BJ (cell line): ENCODE data around the gene TRIM54. TPM values are rescaled to one million over a fixed set of nuclear protein-coding genes. Genes with fewer than 3 reads are reported as not detected.
"Not testable (repeated sequence)": the region's sequence is repeated elsewhere in the genome, so short reads cannot be mapped to it uniquely, and the experiment has no call there.

Experiments
- CTCF ChIA-PET: fragments of 350-600 bp; formaldehyde crosslinking; extraction: SDS; loops from one replicate; lab custom pipeline; 2021; ENCODE audit warnings: antibody characterized with exemption, inconsistent platforms; lab: Yijun Ruan, JAX
- POLR2A ChIA-PET: fragments of 300-600 bp; sonication (Branson Sonifier 250); formaldehyde crosslinking; extraction: SDS; loops from one replicate; lab custom pipeline; 2021; ENCODE audit warnings: antibody characterized with exemption; lab: Charles Lee
- DNase-seq: peaks from one replicate; pipeline ENCODE4 v3.0.0-alpha.2; 2011; ENCODE audit warnings: low read depth
- H3K27me3 ChIP-seq: 2 replicates; pipeline ENCODE4 v1.6.0; 2011; ENCODE audit warnings: low read length; ENCODE audit not compliant: control insufficient read depth, insufficient read depth
- H3K36me3 ChIP-seq: 2 replicates; pipeline ENCODE4 v1.5.1; 2011; ENCODE audit warnings: low read length; ENCODE audit not compliant: control insufficient read depth, insufficient read depth
- H3K4me3 ChIP-seq: 2 replicates; pipeline ENCODE4 v1.5.1; 2011; ENCODE audit warnings: low read depth, mild to moderate bottlenecking, control low read depth, low read length
- CTCF ChIP-seq: IDR thresholded peaks from 2 replicates; pipeline ENCODE4 v1.5.1; 2011; ENCODE audit warnings: low read depth, mild to moderate bottlenecking, control low read depth, inconsistent platforms, low read length, moderate library complexity; ENCODE audit not compliant: insufficient read depth
- polyA plus RNA-seq: library from polyadenylated mRNA; depleted of rRNA; stranded (reverse); fragments of >200 nt; gene quantifications from 2 replicates; pipeline ENCODE4 v1.2.3, GENCODE V29; 2011

Gene TRIM54
- polyA plus RNA-seq, 1 experiment, result not detected

DNA sequence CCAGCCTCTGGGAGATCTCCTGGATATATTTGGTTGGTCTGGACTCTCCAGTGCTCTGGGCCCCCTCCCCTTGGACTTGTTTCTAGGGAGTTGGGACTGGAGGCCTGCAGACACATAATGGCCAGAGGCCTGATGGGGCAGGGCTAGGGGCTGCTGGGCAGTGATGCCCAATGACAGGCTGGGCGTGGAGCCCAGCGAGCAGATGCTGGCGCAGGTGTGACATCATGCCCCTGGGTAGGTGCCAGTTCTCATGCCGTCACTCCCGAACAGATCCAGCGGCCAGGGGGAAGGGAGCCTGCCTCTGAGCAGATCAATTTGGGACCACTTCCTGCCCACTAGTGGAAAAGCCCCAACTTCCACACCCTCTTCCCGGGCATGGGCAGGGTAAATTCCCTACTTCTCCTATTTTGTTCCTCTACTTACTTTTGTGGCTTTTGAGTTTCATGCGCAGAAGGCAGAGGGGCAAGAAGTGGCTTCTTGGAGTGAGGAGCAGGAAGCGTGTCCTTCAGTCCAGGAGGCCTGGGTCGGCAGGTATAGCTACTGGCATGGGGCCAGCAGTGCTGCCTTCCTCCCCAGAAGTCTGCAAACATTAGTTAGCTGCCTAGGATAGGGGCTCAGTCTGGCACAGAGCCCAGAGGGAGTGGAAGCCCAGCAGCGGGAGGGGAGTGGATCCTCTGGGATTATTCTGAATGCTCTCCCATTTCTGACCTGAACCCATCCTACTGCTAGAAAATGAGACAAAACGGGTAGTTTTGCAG, 34.6 kb downstream of the TRIM54 start:
- Histone ChIP-seq H3K36me3 (peaks cover 6% of the 10 kb centered on the region), H3K27me3 (no peaks in the 10 kb centered on the region), H3K4me3 (no peak overlapping the region)
- ChIA-PET POLR2A (no interaction called here), CTCF (interaction anchor here (0.8 to 1.1 kb wide), 2 partner anchors 15 to 37 kb away, joined by 4 read pairs; no protein-coding TSS in a partner anchor)
- no peak for TF ChIP-seq CTCF
- DNase-seq, result no peak

GRCh38 chr2:27319839-27320238, 37.6 kb downstream of the TRIM54 start:
- CTCF ChIA-PET, result interaction anchor here (1.4 to 6.1 kb wide), 3 partner anchors 16 to 128 kb away, joined by 3 to 34 read pairs (median 5); partner anchors contain the start of gene EIF2B4
- H3K4me3 ChIP-seq, POLR2A ChIA-PET, H3K27me3 ChIP-seq, DNase-seq, H3K36me3 ChIP-seq: not testable (repeated sequence)

DNA sequence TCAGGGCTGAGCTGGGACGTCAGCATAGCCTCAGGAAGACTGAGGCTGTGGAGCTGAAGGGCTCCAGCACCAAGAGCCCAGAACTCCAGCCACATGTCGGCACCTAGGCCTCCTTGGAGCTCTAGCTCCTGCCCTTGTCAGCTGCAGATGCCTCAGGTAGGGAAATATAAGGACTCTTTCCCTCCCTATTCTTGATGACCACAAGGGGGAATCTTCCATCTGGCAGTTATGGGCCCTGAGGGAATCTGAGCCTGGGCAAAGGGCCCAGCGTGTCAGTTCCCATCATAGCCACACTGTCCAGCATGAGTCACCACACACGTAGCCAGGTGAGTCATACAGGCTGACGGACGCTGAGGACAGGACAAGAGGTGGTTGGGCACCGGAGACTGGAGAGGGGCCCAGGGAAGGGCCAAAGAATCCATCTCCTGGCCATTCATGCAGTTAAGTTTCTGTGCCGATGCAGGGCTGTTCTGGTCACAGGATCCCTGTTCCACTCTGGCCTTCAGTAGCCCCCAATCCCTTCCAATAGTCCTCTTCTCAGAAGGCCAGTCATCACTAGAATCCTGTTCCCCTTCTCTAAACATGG, 38.8 kb downstream of the TRIM54 start:
- ChIA-PET POLR2A (no interaction called here), CTCF (interaction anchor here (0.7 to 6.1 kb wide), 5 partner anchors 9 to 129 kb away, joined by 3 to 34 read pairs (median 4); partner anchors contain the start of gene EIF2B4)
- peak; percentile 79 for TF ChIP-seq CTCF
- peak; percentile 95 for DNase-seq
- no peaks in the 10 kb centered on the region for H3K27me3 ChIP-seq
- peaks cover 6% of the 10 kb centered on the region for H3K36me3 ChIP-seq
- no peak overlapping the region for H3K4me3 ChIP-seq

- TF ChIP-seq CTCF, result no peak
- Histone ChIP-seq H3K36me3 (peaks cover 5% of the 10 kb centered on the region), H3K4me3 (peak overlapping the region; percentile 67), H3K27me3 (no peaks in the 10 kb centered on the region)
- DNase-seq, result no peak
- CTCF ChIA-PET, result interaction anchor here (0.5 to 6.1 kb wide), 4 partner anchors 19 to 58 kb away, joined by 3 to 34 read pairs (median 4); partner anchors contain the start of gene ZNF513
- POLR2A ChIA-PET, result no interaction called here
Measured at GRCh38 chr2:27322301-27322765, 40.1 kb downstream of the TRIM54 start.

DNA sequence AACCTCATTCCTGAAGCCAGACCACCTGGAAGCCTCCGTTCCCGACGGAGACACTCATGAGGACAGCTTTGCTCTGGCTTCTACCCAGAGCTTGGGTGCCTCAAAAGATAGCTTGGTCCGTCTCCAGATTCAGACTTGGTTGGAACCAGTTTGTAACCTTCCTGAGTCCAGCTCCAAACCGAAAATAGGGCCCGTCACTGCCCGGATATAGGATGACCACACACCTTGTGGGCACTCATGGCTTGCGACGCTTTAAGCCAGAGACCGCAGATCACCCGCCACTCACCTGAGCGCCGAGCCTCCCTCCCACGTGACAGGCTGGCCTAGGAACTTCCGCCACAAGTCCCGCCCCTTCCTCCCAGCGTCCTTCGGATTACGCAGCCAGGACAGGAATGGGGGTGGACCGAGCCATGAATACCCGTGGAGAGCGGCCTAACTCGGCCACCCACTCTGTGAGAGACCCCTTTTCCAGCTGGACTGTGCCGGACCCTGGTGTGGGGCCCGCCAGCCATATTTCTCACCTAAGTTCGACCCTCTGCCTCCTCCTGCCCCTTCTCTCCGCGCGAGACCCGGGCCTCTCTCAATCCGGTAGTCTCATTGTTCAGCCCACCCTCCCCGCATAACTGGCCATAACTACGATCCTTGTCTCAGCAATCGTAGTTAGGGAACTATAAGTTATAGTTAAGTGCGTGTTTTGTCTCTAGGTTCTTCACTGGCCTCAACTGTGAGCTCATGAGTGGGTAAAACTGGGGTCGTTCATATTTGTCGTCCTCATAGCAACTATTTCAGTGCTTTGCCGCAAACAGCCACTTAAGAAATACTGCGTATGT, 40.8 kb downstream of the TRIM54 start, which contains the start of gene MPV17:
MPV17 (minus strand) TSS at position 332 of the 830 bp plus-strand sequence. CDS start 580 bp downstream, outside the sequence.
- peak; percentile 47 for DNase-seq
- TF ChIP-seq CTCF, result no peak
- H3K4me3 ChIP-seq, result peak within 1 kb of the TSS; percentile 67
- ChIA-PET POLR2A (no interaction called here), CTCF (interaction anchor here (1.1 to 6.1 kb wide), 2 partner anchors 19 to 48 kb away, joined by 5 to 34 read pairs; no protein-coding TSS in a partner anchor)
- no peaks in the 10 kb centered on the region for H3K27me3 ChIP-seq
- H3K36me3 ChIP-seq, result peaks cover 6% of the 10 kb centered on the region
